ENCODE results near the gene ERO1A. TPM values are rescaled to one million over a fixed set of nuclear protein-coding genes. Genes with fewer than 3 reads are reported as not detected.

Gene ERO1A
- polyA plus RNA-seq, 1 donor (not counting 4 experiments of a cell fraction or from before 2014, with no cell fraction given) = 131 TPM

DNA sequence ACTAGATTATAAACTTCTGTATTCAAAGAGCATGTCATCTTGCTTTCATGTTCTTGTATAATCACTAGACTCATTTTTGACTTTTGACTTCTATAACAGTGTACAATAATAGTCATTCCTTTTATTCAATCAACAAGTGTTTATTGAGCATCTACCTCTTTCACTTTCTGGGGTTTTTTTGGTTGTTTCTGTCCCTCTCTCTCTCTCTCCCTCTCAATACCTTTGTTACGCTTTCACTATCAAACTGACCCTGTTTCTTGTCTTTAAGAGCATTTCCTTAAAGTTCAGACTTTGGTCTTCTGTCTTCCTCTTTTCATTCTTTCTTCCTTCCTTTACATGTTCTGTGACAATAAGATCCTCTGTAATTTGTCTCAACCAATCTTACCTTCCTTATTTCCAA, 93.2 kb downstream of the ERO1A start:
- no peaks in the 10 kb centered on the region for H3K4me1 ChIP-seq (ENCODE audit: control insufficient read depth, extremely low read depth, insufficient read depth, low read length)
- no peaks in the 10 kb centered on the region for H3K36me3 ChIP-seq (ENCODE audit: control insufficient read depth in 2 of 2, extremely low read depth in 1 of 2, insufficient read depth in 2 of 2, low read length in 2 of 2)
- H3K4me3 ChIP-seq (ENCODE audit: control insufficient read depth in 2 of 3, extremely low read depth in 1 of 3, insufficient read depth in 2 of 3, low read depth in 1 of 3, low read length in 3 of 3) = no peak overlapping the region
- dilution Hi-C loops (cut with MboI; ENCODE audit: extremely low pct_ligation_motif_present, low sequenced_read_pairs) = no loop called here
- TF ChIP-seq, protein P1, sequence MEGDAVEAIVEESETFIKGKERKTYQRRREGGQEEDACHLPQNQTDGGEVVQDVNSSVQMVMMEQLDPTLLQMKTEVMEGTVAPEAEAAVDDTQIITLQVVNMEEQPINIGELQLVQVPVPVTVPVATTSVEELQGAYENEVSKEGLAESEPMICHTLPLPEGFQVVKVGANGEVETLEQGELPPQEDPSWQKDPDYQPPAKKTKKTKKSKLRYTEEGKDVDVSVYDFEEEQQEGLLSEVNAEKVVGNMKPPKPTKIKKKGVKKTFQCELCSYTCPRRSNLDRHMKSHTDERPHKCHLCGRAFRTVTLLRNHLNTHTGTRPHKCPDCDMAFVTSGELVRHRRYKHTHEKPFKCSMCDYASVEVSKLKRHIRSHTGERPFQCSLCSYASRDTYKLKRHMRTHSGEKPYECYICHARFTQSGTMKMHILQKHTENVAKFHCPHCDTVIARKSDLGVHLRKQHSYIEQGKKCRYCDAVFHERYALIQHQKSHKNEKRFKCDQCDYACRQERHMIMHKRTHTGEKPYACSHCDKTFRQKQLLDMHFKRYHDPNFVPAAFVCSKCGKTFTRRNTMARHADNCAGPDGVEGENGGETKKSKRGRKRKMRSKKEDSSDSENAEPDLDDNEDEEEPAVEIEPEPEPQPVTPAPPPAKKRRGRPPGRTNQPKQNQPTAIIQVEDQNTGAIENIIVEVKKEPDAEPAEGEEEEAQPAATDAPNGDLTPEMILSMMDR (optimal IDR thresholded peaks at IDR 0.05 in 1 of 3, IDR thresholded peaks at IDR 0.05 in 1 of 3, conservative IDR thresholded peaks at IDR 0.05 in 1 of 3; ENCODE audit: extremely low read depth in 1 of 3, insufficient read depth in 2 of 3, low read length in 3 of 3) = no peak
- no peak for TF ChIP-seq EZH2 (IDR thresholded peaks at IDR 0.05; ENCODE audit: low read length)
- no peaks in the 10 kb centered on the region for H3K79me2 ChIP-seq (ENCODE audit: control insufficient read depth, insufficient read depth, low read length)
- H3K9me3 ChIP-seq (ENCODE audit: control insufficient read depth, low read depth, low read length) = no peaks in the 10 kb centered on the region
- FAIRE-seq (no peak), DNase-seq (ENCODE audit: low read depth, low spot score) (no peak)
- H2AFZ ChIP-seq (ENCODE audit: control insufficient read depth, low read length) = peak overlapping the region; percentile 59
- H3K27ac ChIP-seq (ENCODE audit: control insufficient read depth, insufficient read depth, low read length) = no peak overlapping the region
- no peak overlapping the region for H3K9ac ChIP-seq (ENCODE audit: control insufficient read depth, extremely low read depth, insufficient read depth, low read length)
- no peak overlapping the region for H3K4me2 ChIP-seq (ENCODE audit: control insufficient read depth, extremely low read depth, insufficient read depth, low read depth, low read length)
- no peaks in the 10 kb centered on the region for H3K9me1 ChIP-seq (ENCODE audit: control insufficient read depth, extremely low read depth, insufficient read depth, low read length)
- no peaks in the 10 kb centered on the region for H4K20me1 ChIP-seq (ENCODE audit: control insufficient read depth, extremely low read depth, insufficient read depth, low read length)
- H3K27me3 ChIP-seq (ENCODE audit: control insufficient read depth, extremely low read depth, insufficient read depth, low read length) = no peaks in the 10 kb centered on the region

DNA sequence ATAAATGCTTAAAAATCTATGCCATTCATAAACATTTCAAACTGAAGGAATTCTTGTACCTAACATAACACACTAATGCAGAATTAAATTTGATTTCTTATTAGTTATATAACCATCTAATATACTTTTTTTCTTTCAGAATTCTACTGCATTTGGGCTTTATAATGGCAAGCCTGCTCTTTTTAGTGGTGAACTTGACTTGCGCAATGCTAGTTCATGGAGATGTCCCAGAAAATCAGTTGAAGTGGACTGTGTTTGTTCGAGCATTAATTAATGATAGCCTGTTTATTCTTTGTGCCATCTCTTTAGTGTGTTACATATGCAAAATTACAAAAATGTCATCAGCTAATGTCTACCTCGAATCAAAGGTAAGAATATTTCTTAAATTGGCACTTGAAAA, 95.4 kb downstream of the ERO1A start:
- Histone ChIP-seq H3K27me3 (ENCODE audit: control insufficient read depth, extremely low read depth, insufficient read depth, low read length) (no peaks in the 10 kb centered on the region), H3K27ac (ENCODE audit: control insufficient read depth, insufficient read depth, low read length) (no peak overlapping the region), H3K79me2 (ENCODE audit: control insufficient read depth, insufficient read depth, low read length) (no peaks in the 10 kb centered on the region), H3K36me3 (ENCODE audit: control insufficient read depth in 2 of 2, extremely low read depth in 1 of 2, insufficient read depth in 2 of 2, low read length in 2 of 2) (no peaks in the 10 kb centered on the region), H4K20me1 (ENCODE audit: control insufficient read depth, extremely low read depth, insufficient read depth, low read length) (no peaks in the 10 kb centered on the region), H3K4me3 (ENCODE audit: control insufficient read depth in 2 of 3, extremely low read depth in 1 of 3, insufficient read depth in 2 of 3, low read depth in 1 of 3, low read length in 3 of 3) (no peak overlapping the region), H3K4me2 (ENCODE audit: control insufficient read depth, extremely low read depth, insufficient read depth, low read depth, low read length) (no peak overlapping the region), H3K4me1 (ENCODE audit: control insufficient read depth, extremely low read depth, insufficient read depth, low read length) (no peaks in the 10 kb centered on the region), H3K9me3 (ENCODE audit: control insufficient read depth, low read depth, low read length) (no peaks in the 10 kb centered on the region), H3K9me1 (ENCODE audit: control insufficient read depth, extremely low read depth, insufficient read depth, low read length) (no peaks in the 10 kb centered on the region), H3K9ac (ENCODE audit: control insufficient read depth, extremely low read depth, insufficient read depth, low read length) (no peak overlapping the region), H2AFZ (ENCODE audit: control insufficient read depth, low read length) (no peak overlapping the region)
- dilution Hi-C loops (cut with MboI; ENCODE audit: extremely low pct_ligation_motif_present, low sequenced_read_pairs) = no loop called here
- FAIRE-seq = no peak
- no peak for TF ChIP-seq EZH2 (IDR thresholded peaks at IDR 0.05; ENCODE audit: low read length)
- TF ChIP-seq, protein P1 (optimal IDR thresholded peaks at IDR 0.05 in 1 of 3, IDR thresholded peaks at IDR 0.05 in 1 of 3, conservative IDR thresholded peaks at IDR 0.05 in 1 of 3; ENCODE audit: extremely low read depth in 1 of 3, insufficient read depth in 2 of 3, low read length in 3 of 3) = no peak
- no peak for DNase-seq (ENCODE audit: low read depth, low spot score)
